WERI-Rb-1 (cell line): ENCODE results near the gene PRKCA.

Experiments
- DNase-seq: peaks from one replicate; pipeline ENCODE4 v3.0.0-alpha.2; 2020
- H3K27ac ChIP-seq: fragments of 250-450 bp; sonication (Bioruptor Pico); 2 replicates; pipeline ENCODE4 v1.5.1; 2020; ENCODE audit warnings: mild to moderate bottlenecking, moderate library complexity
- H3K27me3 ChIP-seq: fragments of 250-450 bp; sonication (Bioruptor Pico); 2 replicates; pipeline ENCODE4 v1.5.1; 2021; ENCODE audit warnings: mild to moderate bottlenecking, low read depth, moderate library complexity; ENCODE audit not compliant: insufficient read depth, severe bottlenecking
- H3K36me3 ChIP-seq: fragments of 250-450 bp; sonication (Bioruptor Pico); 2 replicates; pipeline ENCODE4 v1.5.1; 2020; ENCODE audit warnings: mild to moderate bottlenecking, moderate library complexity
- H3K4me3 ChIP-seq: 2 replicates; pipeline ENCODE4 v1.5.1; 2011; ENCODE audit warnings: low read depth, mild to moderate bottlenecking, control low read depth, low read length
- H3K9me3 ChIP-seq: fragments of 250-450 bp; sonication (Bioruptor Pico); 2 replicates; pipeline ENCODE4 v1.5.1; 2021; ENCODE audit warnings: mild to moderate bottlenecking, moderate library complexity; ENCODE audit not compliant: severe bottlenecking
- CTCF ChIP-seq: IDR thresholded peaks from 2 replicates; pipeline ENCODE4 v1.5.1; 2011; ENCODE audit warnings: low read depth, mild to moderate bottlenecking, control low read depth, inconsistent platforms, low read length

Gene PRKCA

GRCh38 chr17:66755944-66756290 is 453.5 kb downstream of the PRKCA start:
- Histone ChIP-seq H3K27me3 (no peaks in the 10 kb centered on the region), H3K27ac (no peak overlapping the region), H3K36me3 (no peaks in the 10 kb centered on the region), H3K9me3 (peaks cover 5% of the 10 kb centered on the region), H3K4me3 (no peak overlapping the region)
- DNase-seq: no peak
- no peak for TF ChIP-seq CTCF

- no peaks in the 10 kb centered on the region for H3K36me3 ChIP-seq
- H3K27ac ChIP-seq: no peak overlapping the region
- H3K27me3 ChIP-seq: no peaks in the 10 kb centered on the region
- H3K4me3 ChIP-seq: no peak overlapping the region
- H3K9me3 ChIP-seq: peaks cover 5% of the 10 kb centered on the region
- no peak for TF ChIP-seq CTCF
- DNase-seq: no peak
These were observed 457.9 kb downstream of the PRKCA start for GRCh38 chr17:66760324-66760723.

- TF ChIP-seq CTCF: no peak
- Histone ChIP-seq H3K36me3 (no peaks in the 10 kb centered on the region), H3K27me3 (no peaks in the 10 kb centered on the region), H3K9me3 (peaks cover 5% of the 10 kb centered on the region), H3K27ac (no peak overlapping the region), H3K4me3 (no peak overlapping the region)
- DNase-seq: no peak
These were observed 459.9 kb downstream of the PRKCA start for GRCh38 chr17:66762276-66762675.

GRCh38 chr17:66763056-66763455 is 460.6 kb downstream of the PRKCA start:
- no peak overlapping the region for H3K4me3 ChIP-seq
- no peak overlapping the region for H3K27ac ChIP-seq
- TF ChIP-seq CTCF: no peak
- DNase-seq: no peak
- H3K9me3 ChIP-seq: peaks cover 5% of the 10 kb centered on the region
- H3K27me3 ChIP-seq: no peaks in the 10 kb centered on the region
- H3K36me3 ChIP-seq: no peaks in the 10 kb centered on the region

- no peak overlapping the region for H3K27ac ChIP-seq
- no peaks in the 10 kb centered on the region for H3K36me3 ChIP-seq
- H3K27me3 ChIP-seq: no peaks in the 10 kb centered on the region
- H3K4me3 ChIP-seq: no peak overlapping the region
- DNase-seq: no peak
- no peak for TF ChIP-seq CTCF
- H3K9me3 ChIP-seq: peaks cover 5% of the 10 kb centered on the region
These were observed 462.1 kb downstream of the PRKCA start for GRCh38 chr17:66764506-66764905.

GRCh38 chr17:66767154-66767933 is 464.9 kb downstream of the PRKCA start:
- TF ChIP-seq CTCF: no peak
- Histone ChIP-seq H3K27me3 (no peaks in the 10 kb centered on the region), H3K27ac (no peak overlapping the region), H3K36me3 (no peaks in the 10 kb centered on the region), H3K9me3 (no peaks in the 10 kb centered on the region), H3K4me3 (no peak overlapping the region)
- no peak for DNase-seq
